Glomerular endothelial cell (primary cell): Measurements from ENCODE around the gene SLC45A2. TPM values are rescaled to one million over a fixed set of nuclear protein-coding genes. Genes with fewer than 3 reads are reported as not detected.
"Not testable (repeated sequence)": the region's sequence is repeated elsewhere in the genome, so short reads cannot be mapped to it uniquely, and the experiment has no call there.

ENCODE experiments used
- DNase-seq: peaks from one replicate; pipeline ENCODE4 v3.0.0-alpha.2; 2011; ENCODE audit warnings: low read depth, low spot score; ENCODE audit errors: extremely low read depth
- total RNA-seq: library from RNA; depleted of rRNA; stranded (reverse); fragments of >200 nt; gene quantifications from 2 replicates; pipeline ENCODE4 v1.2.3, GENCODE V29; 2015

The SLC45A2 gene
- total RNA-seq, 1 donor from 2014 or later, result not detected

DNA sequence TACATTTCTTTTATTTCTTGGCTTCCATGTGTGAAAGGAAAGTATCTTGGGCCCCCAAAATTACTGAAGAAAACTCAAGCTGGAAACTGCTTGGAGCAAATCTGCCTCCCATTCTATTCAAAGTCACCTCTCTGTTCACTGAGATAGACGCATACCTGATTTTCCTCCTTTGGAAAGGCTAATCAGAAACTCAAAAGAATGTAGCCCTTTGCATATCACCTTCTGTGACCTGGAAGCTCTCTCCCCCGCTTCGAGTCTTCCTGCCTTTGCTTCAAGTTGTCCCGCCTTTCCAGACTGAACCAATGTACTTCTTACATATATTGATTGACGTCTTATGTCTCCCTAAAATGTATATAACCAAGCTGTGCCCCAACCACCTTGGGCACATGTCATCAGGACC lies 53.4 kb downstream of the SLC45A2 start:
- DNase-seq, result no peak

- DNase-seq, result no peak
Observed at GRCh38 chr5:33929925-33930690, 54.4 kb downstream of the SLC45A2 start.

GRCh38 chr5:33928283-33928682 lies 56.2 kb downstream of the SLC45A2 start:
- DNase-seq, result no peak

DNA sequence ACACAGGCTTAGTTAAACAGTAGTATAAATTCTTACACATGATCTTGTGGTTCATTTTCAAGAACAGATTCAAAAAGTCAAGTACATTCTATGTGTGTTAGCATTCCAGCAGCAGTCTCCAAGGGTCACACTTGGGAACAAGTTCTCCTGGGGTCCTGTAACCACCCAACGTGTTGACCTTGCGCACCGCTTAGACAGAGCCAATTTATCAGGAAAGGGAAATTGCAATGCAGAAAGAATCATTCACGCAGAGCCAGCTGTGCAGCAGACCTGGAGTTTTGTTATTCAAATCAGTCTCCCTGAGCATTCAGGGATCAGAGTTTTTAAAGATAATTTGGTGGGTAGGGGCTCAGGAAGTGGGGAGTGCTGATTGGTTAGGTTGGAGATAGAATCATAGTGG lies 56.8 kb downstream of the SLC45A2 start:
- no peak for DNase-seq

DNA sequence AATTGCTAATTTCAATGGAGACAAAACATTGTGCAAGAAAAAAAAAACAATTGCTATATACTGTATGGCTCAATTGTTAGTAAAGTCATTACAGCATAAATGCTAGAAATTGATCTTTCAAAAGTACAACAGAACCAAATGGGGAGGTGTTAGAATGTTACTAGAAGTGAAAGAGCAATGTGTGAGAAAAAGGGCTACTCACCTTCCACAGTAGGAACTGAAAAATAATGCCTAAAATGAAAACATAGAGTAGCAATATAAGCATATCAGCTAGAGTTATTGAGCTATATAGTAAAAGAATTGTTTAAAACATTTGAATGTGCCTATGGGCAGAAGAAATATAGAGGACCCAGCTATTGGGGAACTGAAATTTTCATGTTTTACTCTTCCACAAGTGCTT lies 59.2 kb downstream of the SLC45A2 start:
- DNase-seq, result no peak

- DNase-seq, result no peak
Observed at GRCh38 chr5:33921002-33921401, 63.5 kb downstream of the SLC45A2 start.

DNA sequence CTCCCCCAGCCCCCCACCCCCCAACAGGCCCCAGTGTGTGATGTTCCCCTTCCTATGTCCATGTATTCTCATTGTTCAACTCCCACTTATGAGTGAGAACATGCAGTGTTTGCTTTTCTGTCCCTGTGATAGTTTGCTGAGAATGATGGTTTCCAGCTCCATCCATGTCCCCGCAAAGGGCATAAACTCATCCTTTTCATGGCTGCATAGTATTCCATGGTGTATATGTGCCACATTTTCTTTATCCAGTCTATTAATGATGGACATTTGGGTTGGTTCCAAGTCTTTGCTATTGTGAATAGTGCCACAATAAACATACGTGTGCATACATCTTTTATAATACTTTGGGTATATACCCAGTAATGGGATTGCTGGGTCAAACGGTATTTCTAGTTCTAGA lies 69.6 kb downstream of the SLC45A2 start:
- not testable (repeated sequence) for DNase-seq

- not testable (repeated sequence) for DNase-seq
Observed at GRCh38 chr5:33906248-33906647, 78.2 kb downstream of the SLC45A2 start.

- no peak for DNase-seq
Observed at GRCh38 chr5:33905381-33905780, 79.1 kb downstream of the SLC45A2 start.

DNA sequence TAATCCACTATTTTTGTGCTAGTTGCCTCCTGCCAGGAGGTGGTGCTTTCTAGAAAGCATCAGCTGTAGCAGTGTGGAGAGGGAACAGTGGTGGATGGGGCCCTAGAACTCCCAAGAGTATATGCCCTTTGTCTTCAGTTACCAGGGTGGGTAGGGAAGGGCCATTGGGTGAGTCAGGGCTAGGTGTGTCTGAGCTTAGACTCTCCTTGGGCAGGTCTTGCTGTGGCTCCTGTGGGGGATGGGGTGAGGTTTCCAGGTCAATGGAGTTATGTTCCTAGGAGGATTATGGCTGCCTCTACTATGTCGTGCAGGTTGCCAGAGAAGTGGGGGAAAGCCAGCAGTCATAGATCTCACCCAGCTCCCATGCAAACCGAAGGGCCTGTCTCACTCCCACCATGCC lies 81.4 kb downstream of the SLC45A2 start:
- no peak for DNase-seq

- DNase-seq, result no peak
Observed at GRCh38 chr5:33901156-33901555, 83.3 kb downstream of the SLC45A2 start.

Other genes with a start within 250 kb of the SLC45A2 start
- 4.3 and 10.9 TPM in 2 replicates for gene ADAMTS12, start 92.7 kb downstream of the SLC45A2 start, total RNA-seq
- not detected in 2 replicates for gene RXFP3, start 48.3 kb downstream of the SLC45A2 start, total RNA-seq
- 17.2 and 19.7 TPM in 2 replicates for gene AMACR, start 23.4 kb upstream of the SLC45A2 start, total RNA-seq
- gene C1QTNF3, start 58.5 kb upstream of the SLC45A2 start, total RNA-seq, result 3.5 and 10.5 TPM in 2 replicates